ENCODE results near the gene AMT.
A peak's percentile ranks its signal among the peaks of the same experiment; 100 is the strongest.

AMT gene

GRCh38 chr3:49414753-49415152 is 7.5 kb downstream of the AMT start:
- TF ChIP-seq CTCF (IDR thresholded peaks at IDR 0.05; ENCODE audit: extremely low read depth, insufficient read depth, missing control alignments): no peak
- in situ Hi-C loops (cut with MboI; ENCODE audit: low pct_unique_long_range_greater_than_20kb, low sequenced_read_pairs, unreplicated experiment): no loop called here
- DNase-seq (ENCODE audit: low spot score): no peak

GRCh38 chr3:49413338-49413734 is 8.9 kb downstream of the AMT start:
- DNase-seq (ENCODE audit: low spot score): no peak
- in situ Hi-C loops (cut with MboI; ENCODE audit: low pct_unique_long_range_greater_than_20kb, low sequenced_read_pairs, unreplicated experiment): no loop called here
- no peak for TF ChIP-seq CTCF (IDR thresholded peaks at IDR 0.05; ENCODE audit: extremely low read depth, insufficient read depth, missing control alignments)

GRCh38 chr3:49412632-49413337 is 9.5 kb downstream of the AMT start:
- no peak for DNase-seq (ENCODE audit: low spot score)
- TF ChIP-seq CTCF (IDR thresholded peaks at IDR 0.05; ENCODE audit: extremely low read depth, insufficient read depth, missing control alignments): no peak
- in situ Hi-C loops (cut with MboI; ENCODE audit: low pct_unique_long_range_greater_than_20kb, low sequenced_read_pairs, unreplicated experiment): no loop called here

- peak; percentile 99 for DNase-seq (ENCODE audit: low spot score)
- in situ Hi-C loops (cut with MboI; ENCODE audit: low pct_unique_long_range_greater_than_20kb, low sequenced_read_pairs, unreplicated experiment): no loop called here
- no peak for TF ChIP-seq CTCF (IDR thresholded peaks at IDR 0.05; ENCODE audit: extremely low read depth, insufficient read depth, missing control alignments)
These were observed 10.2 kb downstream of the AMT start, which contains the start of the genes RHOA and TCTA for GRCh38 chr3:49411968-49412631. TSS of gene RHOA (minus strand) at chr3:49411976. CDS start at chr3:49375589, 36,387 bp downstream. TSS of gene TCTA (plus strand) at chr3:49412423. CDS start at chr3:49412427, 4 bp downstream.

- no peak for TF ChIP-seq CTCF (IDR thresholded peaks at IDR 0.05; ENCODE audit: extremely low read depth, insufficient read depth, missing control alignments)
- DNase-seq (ENCODE audit: low spot score): no peak
- in situ Hi-C loops (cut with MboI; ENCODE audit: low pct_unique_long_range_greater_than_20kb, low sequenced_read_pairs, unreplicated experiment): no loop called here
These were observed 10.7 kb downstream of the AMT start for GRCh38 chr3:49411535-49411967.

GRCh38 chr3:49410846-49411534 is 11.3 kb downstream of the AMT start:
- DNase-seq (ENCODE audit: low spot score): no peak
- no peak for TF ChIP-seq CTCF (IDR thresholded peaks at IDR 0.05; ENCODE audit: extremely low read depth, insufficient read depth, missing control alignments)
- in situ Hi-C loops (cut with MboI; ENCODE audit: low pct_unique_long_range_greater_than_20kb, low sequenced_read_pairs, unreplicated experiment): no loop called here

All from GM13977 (cell line).